ENCODE data around the gene RIN1. TPM values are rescaled to one million over a fixed set of nuclear protein-coding genes. Genes with fewer than 3 reads are reported as not detected.

RIN1 gene
- polyA plus RNA-seq, 1 donor (not counting 4 experiments of a cell fraction or from before 2014, with no cell fraction given): 10.6 TPM

DNA sequence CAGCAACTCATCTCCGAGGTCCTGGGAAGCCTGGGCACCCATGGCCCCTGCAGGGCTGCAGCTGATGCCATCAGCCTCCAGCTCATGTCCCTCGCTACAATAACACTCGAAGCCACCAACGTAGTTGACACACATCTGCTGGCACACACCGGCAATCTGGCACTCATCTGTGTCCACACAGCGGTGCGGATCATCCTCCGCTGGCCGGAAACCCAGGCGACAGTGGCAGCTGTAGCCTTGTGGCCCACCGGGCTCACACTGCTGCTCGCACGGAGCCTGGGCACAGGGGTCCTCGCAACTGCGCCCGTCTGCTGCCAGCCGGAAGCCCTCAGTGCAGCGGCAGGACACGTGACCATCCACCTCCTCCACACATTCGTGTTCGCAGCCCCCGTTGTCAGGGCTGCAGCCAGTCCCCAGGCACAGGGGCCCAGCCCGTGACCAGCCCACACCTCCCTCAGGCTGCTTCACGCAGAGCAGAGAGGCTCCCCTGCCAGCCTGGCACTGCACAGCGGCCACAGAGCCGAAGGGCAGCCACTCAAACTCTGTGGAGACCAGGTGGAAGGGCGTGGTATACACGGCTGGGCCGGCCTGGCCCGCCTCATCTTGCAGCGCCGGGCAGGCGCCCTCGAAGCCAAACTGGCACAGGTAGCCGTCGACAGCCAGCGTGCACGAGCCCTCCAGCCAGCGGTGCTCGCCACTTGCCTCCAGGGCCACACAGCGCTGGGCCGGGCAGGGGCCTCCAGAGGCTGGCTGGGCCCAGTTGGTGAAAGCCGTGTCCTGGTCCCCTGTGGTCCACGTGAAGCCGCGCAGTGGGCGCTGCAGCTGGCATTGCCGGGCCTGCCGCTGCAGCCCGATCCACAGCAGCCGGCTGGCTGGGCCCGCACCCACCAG lies 20.1 kb downstream of the RIN1 start:
- FAIRE-seq: no peak
- H3K9me3 ChIP-seq (ENCODE audit: control insufficient read depth, low read depth, low read length): no peaks in the 10 kb centered on the region
- H3K36me3 ChIP-seq (ENCODE audit: control insufficient read depth in 2 of 2, extremely low read depth in 1 of 2, insufficient read depth in 2 of 2, low read length in 2 of 2): no peaks in the 10 kb centered on the region
- H3K4me2 ChIP-seq (ENCODE audit: control insufficient read depth, extremely low read depth, insufficient read depth, low read depth, low read length): peak overlapping the region; percentile 16
- H3K9ac ChIP-seq (ENCODE audit: control insufficient read depth, extremely low read depth, insufficient read depth, low read length): no peak overlapping the region
- DNase-seq (ENCODE audit: low read depth, low spot score): no peak
- no peaks in the 10 kb centered on the region for H3K79me2 ChIP-seq (ENCODE audit: control insufficient read depth, insufficient read depth, low read length)
- no peak overlapping the region for H3K27ac ChIP-seq (ENCODE audit: control insufficient read depth, insufficient read depth, low read length)
- H3K4me3 ChIP-seq (ENCODE audit: control insufficient read depth in 2 of 3, extremely low read depth in 1 of 3, insufficient read depth in 2 of 3, low read depth in 1 of 3, low read length in 3 of 3): no peak overlapping the region
- dilution Hi-C loops (cut with MboI; ENCODE audit: extremely low pct_ligation_motif_present, low sequenced_read_pairs): no loop called here
- peaks cover 16% of the 10 kb centered on the region for H3K4me1 ChIP-seq (ENCODE audit: control insufficient read depth, extremely low read depth, insufficient read depth, low read length)
- no peaks in the 10 kb centered on the region for H3K9me1 ChIP-seq (ENCODE audit: control insufficient read depth, extremely low read depth, insufficient read depth, low read length)
- H3K27me3 ChIP-seq (ENCODE audit: control insufficient read depth, extremely low read depth, insufficient read depth, low read length): peaks cover 11% of the 10 kb centered on the region
- TF ChIP-seq, protein P1, sequence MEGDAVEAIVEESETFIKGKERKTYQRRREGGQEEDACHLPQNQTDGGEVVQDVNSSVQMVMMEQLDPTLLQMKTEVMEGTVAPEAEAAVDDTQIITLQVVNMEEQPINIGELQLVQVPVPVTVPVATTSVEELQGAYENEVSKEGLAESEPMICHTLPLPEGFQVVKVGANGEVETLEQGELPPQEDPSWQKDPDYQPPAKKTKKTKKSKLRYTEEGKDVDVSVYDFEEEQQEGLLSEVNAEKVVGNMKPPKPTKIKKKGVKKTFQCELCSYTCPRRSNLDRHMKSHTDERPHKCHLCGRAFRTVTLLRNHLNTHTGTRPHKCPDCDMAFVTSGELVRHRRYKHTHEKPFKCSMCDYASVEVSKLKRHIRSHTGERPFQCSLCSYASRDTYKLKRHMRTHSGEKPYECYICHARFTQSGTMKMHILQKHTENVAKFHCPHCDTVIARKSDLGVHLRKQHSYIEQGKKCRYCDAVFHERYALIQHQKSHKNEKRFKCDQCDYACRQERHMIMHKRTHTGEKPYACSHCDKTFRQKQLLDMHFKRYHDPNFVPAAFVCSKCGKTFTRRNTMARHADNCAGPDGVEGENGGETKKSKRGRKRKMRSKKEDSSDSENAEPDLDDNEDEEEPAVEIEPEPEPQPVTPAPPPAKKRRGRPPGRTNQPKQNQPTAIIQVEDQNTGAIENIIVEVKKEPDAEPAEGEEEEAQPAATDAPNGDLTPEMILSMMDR (optimal IDR thresholded peaks at IDR 0.05 in 1 of 3, IDR thresholded peaks at IDR 0.05 in 1 of 3, conservative IDR thresholded peaks at IDR 0.05 in 1 of 3; ENCODE audit: extremely low read depth in 1 of 3, insufficient read depth in 2 of 3, low read length in 3 of 3): no peak
- peak overlapping the region; percentile 26 for H2AFZ ChIP-seq (ENCODE audit: control insufficient read depth, low read length)
- no peaks in the 10 kb centered on the region for H4K20me1 ChIP-seq (ENCODE audit: control insufficient read depth, extremely low read depth, insufficient read depth, low read length)

DNA sequence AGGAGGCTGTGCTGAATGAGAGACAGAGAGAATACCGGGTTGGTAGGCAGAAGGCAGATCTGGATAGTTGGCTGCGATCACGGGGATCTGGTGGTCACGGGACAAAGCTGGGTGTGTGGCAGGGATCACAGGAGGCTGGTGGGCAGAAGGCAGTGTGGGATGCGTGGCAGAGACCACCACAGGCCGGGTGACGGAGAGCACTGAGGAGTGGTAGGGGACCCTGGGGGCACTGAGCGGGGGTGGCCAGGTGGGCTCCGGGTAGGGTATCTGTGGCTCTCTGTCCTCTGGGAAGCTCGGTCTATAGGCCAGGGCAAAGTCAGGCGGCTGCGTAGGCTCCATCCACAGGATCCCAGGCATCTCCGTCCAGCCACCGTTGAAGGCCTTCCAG lies 20.7 kb downstream of the RIN1 start:
- dilution Hi-C loops (cut with MboI; ENCODE audit: extremely low pct_ligation_motif_present, low sequenced_read_pairs): no loop called here
- no peak for TF ChIP-seq EZH2 (IDR thresholded peaks at IDR 0.05; ENCODE audit: low read length)
- TF ChIP-seq, protein P1 (optimal IDR thresholded peaks at IDR 0.05 in 1 of 3, IDR thresholded peaks at IDR 0.05 in 1 of 3, conservative IDR thresholded peaks at IDR 0.05 in 1 of 3; ENCODE audit: extremely low read depth in 1 of 3, insufficient read depth in 2 of 3, low read length in 3 of 3): no peak
- H3K27ac ChIP-seq (ENCODE audit: control insufficient read depth, insufficient read depth, low read length): no peak overlapping the region

More for the DNA sequence above, 20.7 kb downstream of the RIN1 start:
- no peak overlapping the region for H3K4me2 ChIP-seq (ENCODE audit: control insufficient read depth, extremely low read depth, insufficient read depth, low read depth, low read length)
- no peaks in the 10 kb centered on the region for H3K9me1 ChIP-seq (ENCODE audit: control insufficient read depth, extremely low read depth, insufficient read depth, low read length)
- no peak overlapping the region for H2AFZ ChIP-seq (ENCODE audit: control insufficient read depth, low read length)
- H3K36me3 ChIP-seq (ENCODE audit: control insufficient read depth in 2 of 2, extremely low read depth in 1 of 2, insufficient read depth in 2 of 2, low read length in 2 of 2): no peaks in the 10 kb centered on the region
- H3K9ac ChIP-seq (ENCODE audit: control insufficient read depth, extremely low read depth, insufficient read depth, low read length): no peak overlapping the region
- H3K79me2 ChIP-seq (ENCODE audit: control insufficient read depth, insufficient read depth, low read length): no peaks in the 10 kb centered on the region
- peaks cover 16% of the 10 kb centered on the region for H3K4me1 ChIP-seq (ENCODE audit: control insufficient read depth, extremely low read depth, insufficient read depth, low read length)
- FAIRE-seq (no peak), DNase-seq (ENCODE audit: low read depth, low spot score) (no peak)
- peaks cover 11% of the 10 kb centered on the region for H3K27me3 ChIP-seq (ENCODE audit: control insufficient read depth, extremely low read depth, insufficient read depth, low read length)
- no peak overlapping the region for H3K4me3 ChIP-seq (ENCODE audit: control insufficient read depth in 2 of 3, extremely low read depth in 1 of 3, insufficient read depth in 2 of 3, low read depth in 1 of 3, low read length in 3 of 3)
- no peaks in the 10 kb centered on the region for H4K20me1 ChIP-seq (ENCODE audit: control insufficient read depth, extremely low read depth, insufficient read depth, low read length)
- no peaks in the 10 kb centered on the region for H3K9me3 ChIP-seq (ENCODE audit: control insufficient read depth, low read depth, low read length)

All from keratinocyte (primary cell).